Right lobe of liver (tissue), 4 donors: ENCODE data around the gene CPNE7.

Source experiments
- CTCF ChIP-seq, 4 donors: fragments of 200-600 bp in 3 of 4; fragments of 450-650 bp in 1 of 4; IDR thresholded peaks; one replicate each; pipeline versions ENCODE4 v1.5.1 to v1.8.0; 2016 to 2022; ENCODE audit warnings: antibody characterized with exemption in 4 of 4, mild to moderate bottlenecking in 2 of 4
- POLR2A ChIP-seq: fragments of 450-650 bp; IDR thresholded peaks from one replicate; pipeline ENCODE4 v1.6.1; 2017; ENCODE audit warnings: antibody characterized with exemption, mild to moderate bottlenecking
- donor health status: DM: no; HTN: no; CAD: no.
- donor health status: DM: no; HTN: no; CAD: no.
- donor health status: DM: no; HTN: yes; CAD: no.

GRCh38 chr16:89555265-89555664 is 20.3 kb upstream of the CPNE7 start:
- no peak for TF ChIP-seq CTCF (IDR thresholded peaks at IDR 0.05)
- TF ChIP-seq POLR2A: no peak
